Endothelial cell of umbilical vein (primary cell): ENCODE results near the gene MEIS3. TPM values are rescaled to one million over a fixed set of nuclear protein-coding genes. Genes with fewer than 3 reads are reported as not detected.

ENCODE experiments used
- BruUV-seq: library from RNA; stranded (reverse); fragments of 400-500 nt; replicated peaks from 2 replicates; lab custom pipeline; 2021; lab: Mats Ljungman, UMichigan
- CTCF ChIA-PET: fragments of 300-600, 350-600 bp; sonication (Branson Sonifier 250); formaldehyde crosslinking; loops from one replicate; lab custom pipeline; 2021; ENCODE audit warnings: antibody characterized with exemption, inconsistent platforms; lab: Charles Lee
- POLR2A ChIA-PET: fragments of 300-600, 350-600 bp; sonication (Branson Sonifier 250); formaldehyde crosslinking; loops from one replicate; lab custom pipeline; 2021; ENCODE audit warnings: antibody characterized with exemption, inconsistent platforms; lab: Charles Lee
- DNase-seq: peaks from one replicate; pipeline ENCODE4 v3.0.0-alpha.2; 2011; ENCODE audit warnings: low read depth, low spot score
- FAIRE-seq: peaks from 2 replicates; lab custom pipeline; 2011; peaks lifted over from hg19 to GRCh38; lab: Jason Lieb, UNC
- H2AFZ ChIP-seq: 2 replicates; pipeline ENCODE4 v1.6.0; 2012; ENCODE audit warnings: low read depth, low read length, control low read depth, inconsistent platforms
- H3K27ac ChIP-seq: 2 replicates; pipeline ENCODE4 v1.5.1; 2011; ENCODE audit warnings: low read depth, mild to moderate bottlenecking, control low read depth, low read length, moderate library complexity; ENCODE audit not compliant: insufficient read depth
- H3K27me3 ChIP-seq, 2 experiments: 2 replicates each; pipeline versions ENCODE4 v1.6.0 to v1.6.1; 2011; ENCODE audit warnings: low read length in 2 of 2, mixed read lengths in 1 of 2; ENCODE audit not compliant: control insufficient read depth in 2 of 2, insufficient read depth in 2 of 2
- H3K36me3 ChIP-seq, 2 experiments: 2 replicates in 1 of 2; 3 replicates in 1 of 2; pipeline ENCODE4 v1.5.1; 2011; ENCODE audit warnings: low read length in 2 of 2, mild to moderate bottlenecking in 1 of 2, moderate library complexity in 1 of 2; ENCODE audit not compliant: control insufficient read depth in 2 of 2, insufficient read depth in 2 of 2; ENCODE audit errors: extremely low read depth in 1 of 2
- H3K4me1 ChIP-seq: 3 replicates; pipeline ENCODE4 v1.5.1; 2011; ENCODE audit warnings: mild to moderate bottlenecking, low read length; ENCODE audit not compliant: control insufficient read depth, insufficient read depth; ENCODE audit errors: extremely low read depth
- H3K4me2 ChIP-seq: 2 replicates; pipeline ENCODE4 v1.6.1; 2011; ENCODE audit warnings: low read length, control low read depth, mixed read lengths; ENCODE audit not compliant: insufficient read depth
- H3K4me3 ChIP-seq, 3 experiments: fragments of 200-600 bp in 1 of 3; sonication (generic), shearing (Covaris generic) in 1 of 3; replicated peaks in 1 of 3; 2 replicates each; pipeline ENCODE4 v1.5.1; 2011 to 2016; ENCODE audit warnings: control low read depth in 3 of 3, low read length in 3 of 3, mild to moderate bottlenecking in 2 of 3, inconsistent platforms in 1 of 3, low read depth in 1 of 3, moderate library complexity in 1 of 3; ENCODE audit not compliant: insufficient read depth in 1 of 3
- H3K79me2 ChIP-seq: 2 replicates; pipeline ENCODE4 v1.6.0; 2012; ENCODE audit warnings: low read length, inconsistent platforms; ENCODE audit not compliant: control insufficient read depth, insufficient read depth
- H3K9ac ChIP-seq: replicated peaks from 2 replicates; pipeline ENCODE3; 2011; ENCODE audit warnings: low read length, control low read depth; ENCODE audit not compliant: insufficient read depth; ENCODE audit errors: extremely low read depth
- H3K9me1 ChIP-seq: replicated peaks from 3 replicates; pipeline ENCODE4 v1.6.0; 2011; ENCODE audit warnings: mild to moderate bottlenecking, low read length; ENCODE audit not compliant: control insufficient read depth, insufficient read depth; ENCODE audit errors: extremely low read depth
- H3K9me3 ChIP-seq: replicated peaks from 2 replicates; pipeline ENCODE4 v1.5.1; 2012; ENCODE audit warnings: low read length, inconsistent platforms; ENCODE audit not compliant: control insufficient read depth, insufficient read depth
- H4K20me1 ChIP-seq: replicated peaks from 2 replicates; pipeline ENCODE3; 2011; ENCODE audit warnings: mild to moderate bottlenecking, low read length; ENCODE audit not compliant: control insufficient read depth, insufficient read depth; ENCODE audit errors: extremely low read depth
- EZH2 ChIP-seq: IDR thresholded peaks from 2 replicates; pipeline ENCODE4 v1.6.1; 2012; ENCODE audit warnings: borderline replicate concordance, low read depth, mild to moderate bottlenecking, moderate library complexity, low read length, inconsistent platforms; ENCODE audit not compliant: severe bottlenecking
- FOS ChIP-seq: IDR thresholded peaks from 2 replicates; pipeline ENCODE4 v1.6.1; 2011; ENCODE audit warnings: mild to moderate bottlenecking, low read length, moderate library complexity, borderline replicate concordance; ENCODE audit not compliant: insufficient read depth
- GATA2 ChIP-seq: IDR thresholded peaks from 2 replicates; pipeline ENCODE4 v1.7.0; 2011; ENCODE audit warnings: low read depth, mild to moderate bottlenecking, moderate library complexity, mixed read lengths, low read length; ENCODE audit not compliant: insufficient read length, insufficient read depth
- JUN ChIP-seq: IDR thresholded peaks from 2 replicates; pipeline ENCODE4 v1.6.1; 2011; ENCODE audit warnings: borderline replicate concordance, low read depth; ENCODE audit not compliant: insufficient read length, insufficient read depth
- MYC ChIP-seq: IDR thresholded peaks from one replicate; pipeline ENCODE4 v1.6.1; 2011; ENCODE audit warnings: mild to moderate bottlenecking, low read depth, low read length
- POLR2A ChIP-seq: IDR thresholded peaks from 2 replicates; pipeline ENCODE4 v1.6.1; 2012; ENCODE audit warnings: low read depth, mild to moderate bottlenecking, control low read depth, low read length
- POLR2AphosphoS5 ChIP-seq: IDR thresholded peaks from 2 replicates; pipeline ENCODE4 v1.6.1; 2012; ENCODE audit warnings: low read depth, mild to moderate bottlenecking, control low read depth, low read length, moderate library complexity; ENCODE audit not compliant: insufficient read depth
- dilution Hi-C: fragments of 300-500 bp; cut with MboI; formaldehyde crosslinking; loops from one replicate; pipeline ENCODE4 v1.15.0; 2019; ENCODE audit warnings: low sequenced_read_pairs; ENCODE audit not compliant: extremely low pct_ligation_motif_present
- intact Hi-C: fragments of 100-400 bp; cut with micrococcal nuclease; formaldehyde crosslinking; loops from one replicate; pipeline ENCODE4 v1.10.0; 2022
- polyA plus RNA-seq, 4 experiments: library from polyadenylated mRNA; depleted of rRNA in 3 of 4; stranded (reverse) in 3 of 4; unstranded in 1 of 4; fragments of >200 nt; gene quantifications; 2 replicates each; pipeline versions ENCODE4 v1.2.1 to v1.2.3, GENCODE V29; 2011 to 2012; ENCODE audit warnings: missing spikeins in 1 of 4
- total RNA-seq: library from RNA; stranded (reverse); gene quantifications from 2 replicates; pipeline ENCODE4 v1.2.3, GENCODE V29; 2021
- TF ChIP-seq, protein P1 (sequence below), 2 donors: IDR thresholded peaks; 1 replicate in 1 of 2; 2 replicates in 1 of 2; pipeline ENCODE4 v1.5.1; 2011; ENCODE audit warnings: low read length in 2 of 2, mild to moderate bottlenecking in 2 of 2, moderate library complexity in 2 of 2, control low read depth in 1 of 2, inconsistent platforms in 1 of 2, low read depth in 1 of 2; ENCODE audit not compliant: insufficient read depth in 1 of 2; ENCODE audit errors: extremely low read depth in 1 of 2
- TF ChIP-seq, protein P2 (sequence below): IDR thresholded peaks from 2 replicates; pipeline ENCODE4 v1.6.1; 2011; ENCODE audit not compliant: insufficient read depth, insufficient read length

Gene MEIS3
- total and polyA plus RNA-seq, 2 donors (not counting 3 experiments of a cell fraction or from before 2014, with no cell fraction given) = 0.42 TPM; not detected in 1

DNA sequence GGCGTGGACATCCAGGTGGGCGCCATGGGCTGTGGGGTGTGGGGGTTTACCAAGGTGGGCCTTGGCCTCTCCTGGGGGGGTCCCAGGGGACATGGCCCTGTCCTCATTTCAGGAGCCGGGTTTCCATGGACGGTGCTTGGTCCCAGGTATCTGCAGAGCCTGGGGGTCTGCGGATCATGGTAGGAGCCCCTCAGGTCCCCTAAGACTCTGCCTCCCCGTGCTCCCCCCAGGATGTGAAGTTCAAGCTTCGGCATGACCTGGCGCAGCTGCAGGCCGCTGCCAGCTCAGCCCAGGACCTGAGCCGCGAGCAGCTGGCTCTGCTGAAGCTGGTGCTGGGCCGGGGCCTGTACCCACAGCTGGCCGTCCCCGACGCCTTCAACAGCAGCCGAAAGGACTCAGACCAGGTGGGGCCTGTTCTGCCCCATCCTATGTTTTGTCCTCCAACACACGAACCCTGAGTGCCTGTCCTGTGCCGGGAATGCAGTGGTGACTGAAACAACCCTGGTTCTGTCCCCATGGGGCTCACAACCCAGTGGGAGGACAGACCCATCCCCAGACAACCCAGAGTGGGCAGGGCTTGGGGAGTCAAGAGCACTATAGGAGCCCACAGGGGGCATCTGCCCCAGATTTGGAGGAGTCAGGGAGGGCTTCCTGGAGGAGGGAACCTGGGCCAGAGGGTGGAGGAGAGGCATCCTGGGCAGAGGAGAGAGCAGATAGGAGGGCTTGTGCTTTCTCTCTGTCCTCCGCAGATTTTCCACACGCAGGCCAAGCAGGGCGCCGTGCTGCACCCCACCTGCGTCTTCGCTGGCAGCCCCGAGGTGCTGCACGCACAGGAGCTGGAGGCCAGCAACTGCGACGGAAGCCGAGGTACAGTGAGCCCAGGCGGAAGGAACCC lies 43.4 kb downstream of the MEIS3 start:
- CTCF ChIA-PET = interaction anchor here (1.5 kb wide), 1 partner anchor 16 kb away, joined by 5 read pairs; no protein-coding TSS in a partner anchor
- H3K4me1 ChIP-seq = no peaks in the 10 kb centered on the region
- H3K79me2 ChIP-seq = no peaks in the 10 kb centered on the region
- POLR2A ChIA-PET = interaction anchor here (0.5 kb wide), 1 partner anchor 75 kb away, joined by 6 read pairs; no protein-coding TSS in a partner anchor
- no peak overlapping the region for H3K27ac ChIP-seq
- H3K36me3 ChIP-seq = peaks cover 8 to 79% of the 10 kb centered on the region in 2 experiments
- intact Hi-C loops (no loop called here), dilution Hi-C loops (no loop called here)
- H4K20me1 ChIP-seq = no peaks in the 10 kb centered on the region
- no peaks in the 10 kb centered on the region for H3K9me1 ChIP-seq
- no peak overlapping the region for H3K4me2 ChIP-seq
- TF ChIP-seq GATA2 = no peak
- TF ChIP-seq JUN = no peak
- TF ChIP-seq, protein P1, sequence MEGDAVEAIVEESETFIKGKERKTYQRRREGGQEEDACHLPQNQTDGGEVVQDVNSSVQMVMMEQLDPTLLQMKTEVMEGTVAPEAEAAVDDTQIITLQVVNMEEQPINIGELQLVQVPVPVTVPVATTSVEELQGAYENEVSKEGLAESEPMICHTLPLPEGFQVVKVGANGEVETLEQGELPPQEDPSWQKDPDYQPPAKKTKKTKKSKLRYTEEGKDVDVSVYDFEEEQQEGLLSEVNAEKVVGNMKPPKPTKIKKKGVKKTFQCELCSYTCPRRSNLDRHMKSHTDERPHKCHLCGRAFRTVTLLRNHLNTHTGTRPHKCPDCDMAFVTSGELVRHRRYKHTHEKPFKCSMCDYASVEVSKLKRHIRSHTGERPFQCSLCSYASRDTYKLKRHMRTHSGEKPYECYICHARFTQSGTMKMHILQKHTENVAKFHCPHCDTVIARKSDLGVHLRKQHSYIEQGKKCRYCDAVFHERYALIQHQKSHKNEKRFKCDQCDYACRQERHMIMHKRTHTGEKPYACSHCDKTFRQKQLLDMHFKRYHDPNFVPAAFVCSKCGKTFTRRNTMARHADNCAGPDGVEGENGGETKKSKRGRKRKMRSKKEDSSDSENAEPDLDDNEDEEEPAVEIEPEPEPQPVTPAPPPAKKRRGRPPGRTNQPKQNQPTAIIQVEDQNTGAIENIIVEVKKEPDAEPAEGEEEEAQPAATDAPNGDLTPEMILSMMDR (IDR thresholded peaks at IDR 0.05; ENCODE audit: extremely low read depth in 1 of 2, insufficient read depth in 1 of 2, low read depth in 1 of 2, low read length in 2 of 2) = no peak
- TF ChIP-seq, protein P2, sequence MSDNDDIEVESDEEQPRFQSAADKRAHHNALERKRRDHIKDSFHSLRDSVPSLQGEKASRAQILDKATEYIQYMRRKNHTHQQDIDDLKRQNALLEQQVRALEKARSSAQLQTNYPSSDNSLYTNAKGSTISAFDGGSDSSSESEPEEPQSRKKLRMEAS = no peak
- TF ChIP-seq EZH2 = no peak
- TF ChIP-seq FOS = no peak
- TF ChIP-seq POLR2AphosphoS5 = no peak
- no peak for TF ChIP-seq MYC
- no peak for TF ChIP-seq POLR2A
- no peaks in the 10 kb centered on the region for H3K9me3 ChIP-seq
- H3K4me3 ChIP-seq = no peak overlapping the region
- DNase-seq = no peak
- no peak for FAIRE-seq
- no peak overlapping the region for H3K9ac ChIP-seq
- H3K27me3 ChIP-seq = no peaks in the 10 kb centered on the region
- no peak overlapping the region for H2AFZ ChIP-seq
- BruUV-seq = no TSS peak
